Astrocyte (in vitro differentiated cells and primary cell): ENCODE results near the gene E2F2. TPM values are rescaled to one million over a fixed set of nuclear protein-coding genes. Genes with fewer than 3 reads are reported as not detected.

Source experiments
- DNase-seq: peaks from one replicate; pipeline ENCODE4 v3.0.0-alpha.2; 2010; ENCODE audit warnings: low read depth
- FAIRE-seq: peaks from 2 replicates; lab custom pipeline; 2011; peaks lifted over from hg19 to GRCh38; lab: Jason Lieb, UNC
- H2AFZ ChIP-seq: 2 replicates; pipeline ENCODE4 v1.6.0; 2012; ENCODE audit warnings: low read depth, low read length, inconsistent platforms
- H3K27ac ChIP-seq: 2 replicates; pipeline ENCODE4 v1.5.1; 2011; ENCODE audit warnings: low read depth, low read length, inconsistent platforms
- H3K27me3 ChIP-seq: 2 replicates; pipeline ENCODE4 v1.6.0; 2011; ENCODE audit warnings: low read length, inconsistent platforms; ENCODE audit not compliant: insufficient read depth
- H3K36me3 ChIP-seq: 2 replicates; pipeline ENCODE4 v1.5.1; 2011; ENCODE audit warnings: low read length, inconsistent platforms; ENCODE audit not compliant: insufficient read depth
- H3K4me1 ChIP-seq: 2 replicates; pipeline ENCODE4 v1.5.1; 2011; ENCODE audit warnings: low read length, inconsistent platforms; ENCODE audit not compliant: insufficient read depth
- H3K4me2 ChIP-seq: 2 replicates; pipeline ENCODE4 v1.6.0; 2012; ENCODE audit warnings: low read length, inconsistent platforms
- H3K4me3 ChIP-seq: 2 replicates; pipeline ENCODE4 v1.5.1; 2011; ENCODE audit warnings: low read depth, mild to moderate bottlenecking, low read length, inconsistent platforms; ENCODE audit not compliant: insufficient read depth
- H3K79me2 ChIP-seq: 2 replicates; pipeline ENCODE4 v1.6.0; 2012; ENCODE audit warnings: mild to moderate bottlenecking, low read length, inconsistent platforms; ENCODE audit not compliant: insufficient read depth
- H3K9ac ChIP-seq: 2 replicates; pipeline ENCODE4 v1.6.0; 2012; ENCODE audit warnings: mild to moderate bottlenecking, low read length, inconsistent platforms
- H3K9me3 ChIP-seq: 2 replicates; pipeline ENCODE4 v1.5.1; 2012; ENCODE audit warnings: low read depth, mild to moderate bottlenecking, low read length, inconsistent platforms; ENCODE audit not compliant: insufficient read depth
- H4K20me1 ChIP-seq: 2 replicates; pipeline ENCODE4 v1.6.0; 2012; ENCODE audit warnings: low read length, inconsistent platforms; ENCODE audit not compliant: insufficient read depth
- H3K27ac Mint-ChIP-seq: one replicate; pipeline ENCODE4 v1.8.0; 2021; ENCODE audit warnings: mild to moderate bottlenecking, mixed read lengths; ENCODE audit not compliant: unreplicated experiment
- H3K27me3 Mint-ChIP-seq: one replicate; pipeline ENCODE4 v1.8.0; 2021; ENCODE audit warnings: low read depth, mixed read lengths; ENCODE audit not compliant: unreplicated experiment
- H3K36me3 Mint-ChIP-seq: one replicate; pipeline ENCODE4 v1.8.0; 2021; ENCODE audit warnings: low read depth, mixed read lengths; ENCODE audit not compliant: unreplicated experiment
- H3K4me1 Mint-ChIP-seq: one replicate; pipeline ENCODE4 v1.8.0; 2021; ENCODE audit warnings: low read depth, mixed read lengths; ENCODE audit not compliant: unreplicated experiment
- H3K4me3 Mint-ChIP-seq: one replicate; pipeline ENCODE4 v1.8.0; 2021; ENCODE audit warnings: mild to moderate bottlenecking, moderate library complexity, mixed read lengths; ENCODE audit not compliant: unreplicated experiment
- H3K9me3 Mint-ChIP-seq: one replicate; pipeline ENCODE4 v1.8.0; 2021; ENCODE audit warnings: mild to moderate bottlenecking, mixed read lengths; ENCODE audit not compliant: unreplicated experiment
- CTCF ChIP-seq: IDR thresholded peaks from 2 replicates; pipeline ENCODE4 v1.5.1; 2011; ENCODE audit warnings: low read depth, mild to moderate bottlenecking, inconsistent platforms, low read length, moderate library complexity; ENCODE audit not compliant: insufficient read depth
- EZH2 ChIP-seq: IDR thresholded peaks from 2 replicates; pipeline ENCODE4 v1.6.1; 2012; ENCODE audit warnings: mild to moderate bottlenecking, low read length, inconsistent platforms; ENCODE audit not compliant: insufficient read depth
- total RNA-seq: library from RNA; stranded (reverse); gene quantifications from 2 replicates; pipeline ENCODE4 v1.2.1, GENCODE V29; 2021

The E2F2 gene
- total RNA-seq, 1 donor from 2014 or later = 0.11 TPM

GRCh38 chr1:23459338-23459757 is 71.7 kb downstream of the E2F2 start:
- no peak overlapping the region for H3K9ac ChIP-seq
- no peak overlapping the region for H3K4me2 ChIP-seq
- peaks cover 2% of the 10 kb centered on the region for H3K4me1 Mint-ChIP-seq
- FAIRE-seq (no peak), DNase-seq (no peak)
- no peaks in the 10 kb centered on the region for H3K9me3 Mint-ChIP-seq
- H3K27ac ChIP-seq = no peak overlapping the region
- H3K4me3 ChIP-seq = no peak overlapping the region
- peaks cover 7% of the 10 kb centered on the region for H3K4me1 ChIP-seq
- H3K79me2 ChIP-seq = no peaks in the 10 kb centered on the region
- TF ChIP-seq CTCF (no peak), EZH2 (no peak)
- H4K20me1 ChIP-seq = peaks cover 21% of the 10 kb centered on the region
- H2AFZ ChIP-seq = no peak overlapping the region
- H3K4me3 Mint-ChIP-seq = no peak overlapping the region
- no peaks in the 10 kb centered on the region for H3K27me3 ChIP-seq
- peaks cover 21% of the 10 kb centered on the region for H3K36me3 Mint-ChIP-seq
- no peak overlapping the region for H3K27ac Mint-ChIP-seq
- no peaks in the 10 kb centered on the region for H3K36me3 ChIP-seq
- no peaks in the 10 kb centered on the region for H3K9me3 ChIP-seq
- H3K27me3 Mint-ChIP-seq = peaks cover 3% of the 10 kb centered on the region

Other genes starting within 250 kb of the E2F2 start
- 109 and 113 TPM in 2 replicates for gene HNRNPR, start 186.9 kb downstream of the E2F2 start, total RNA-seq
- 12.2 and 13.0 TPM in 2 replicates for gene ZNF436, start 161.4 kb downstream of the E2F2 start, total RNA-seq
- gene TCEA3, start 106.5 kb downstream of the E2F2 start, total RNA-seq = 3.3 and 3.4 TPM in 2 replicates
- gene ASAP3, start 47.1 kb downstream of the E2F2 start, total RNA-seq = 32.1 and 33.5 TPM in 2 replicates
- 91.4 and 94.3 TPM in 2 replicates for gene ID3, start 28.3 kb upstream of the E2F2 start, total RNA-seq
- 737 and 804 TPM in 2 replicates for gene RPL11, start 160.6 kb upstream of the E2F2 start, total RNA-seq
- gene ELOA, start 212.2 kb upstream of the E2F2 start, total RNA-seq = 58.1 and 62.2 TPM in 2 replicates
- gene PITHD1, start 247.2 kb upstream of the E2F2 start, total RNA-seq = 33.7 and 37.3 TPM in 2 replicates